ENCODE data around the gene NFASC. TPM values are rescaled to one million over a fixed set of nuclear protein-coding genes. Genes with fewer than 3 reads are reported as not detected.

The NFASC gene
- total and polyA plus RNA-seq, 2 experiments from 2014 or later = 0.75 to 2.2 TPM

- Histone ChIP-seq H3K4me2 (no peak overlapping the region), H4K20me1 (ENCODE audit: insufficient read depth, poor library complexity, severe bottlenecking) (no peaks in the 10 kb centered on the region), H3K27ac (no peak overlapping the region), H3K79me2 (no peaks in the 10 kb centered on the region), H3K27me3 (no peaks in the 10 kb centered on the region), H3K9me2 (replicated peaks; ENCODE audit: insufficient read depth) (no peaks in the 10 kb centered on the region), H3K9me3 (ENCODE audit: low read depth) (no peaks in the 10 kb centered on the region), H2AFZ (no peak overlapping the region), H3K4me1 (ENCODE audit: insufficient read depth) (no peaks in the 10 kb centered on the region), H3K4me3 (no peak overlapping the region), H3K36me3 (replicated peaks; ENCODE audit: insufficient read depth, low read depth) (no peaks in the 10 kb centered on the region)
- 94% methylated on average over 41 of the region's 42 CpGs for WGBS (ENCODE audit: low lambda C conversion rate, missing lambda C conversion rate)
- no peak for DNase-seq (ENCODE audit: low spot score)
- TF ChIP-seq CTCF (IDR thresholded peaks at IDR 0.05; ENCODE audit: poor library complexity) (no peak), EZH2 (IDR thresholded peaks at IDR 0.05; ENCODE audit: borderline replicate concordance) (no peak), EZH2phosphoT487 (IDR thresholded peaks at IDR 0.05; ENCODE audit: low read depth, severe bottlenecking, unreplicated experiment) (no peak)
Measured at GRCh38 chr1:205069371-205070125, 198.9 kb downstream of the NFASC start.

- Histone ChIP-seq H3K9me3 (ENCODE audit: low read depth) (no peaks in the 10 kb centered on the region), H3K4me3 (no peak overlapping the region), H3K27me3 (no peaks in the 10 kb centered on the region), H4K20me1 (ENCODE audit: insufficient read depth, poor library complexity, severe bottlenecking) (no peaks in the 10 kb centered on the region), H3K79me2 (no peaks in the 10 kb centered on the region), H3K4me2 (no peak overlapping the region), H3K4me1 (ENCODE audit: insufficient read depth) (no peaks in the 10 kb centered on the region), H2AFZ (no peak overlapping the region), H3K36me3 (replicated peaks; ENCODE audit: insufficient read depth, low read depth) (no peaks in the 10 kb centered on the region), H3K27ac (no peak overlapping the region), H3K9me2 (replicated peaks; ENCODE audit: insufficient read depth) (no peaks in the 10 kb centered on the region)
- TF ChIP-seq CTCF (IDR thresholded peaks at IDR 0.05; ENCODE audit: poor library complexity) (no peak), EZH2phosphoT487 (IDR thresholded peaks at IDR 0.05; ENCODE audit: low read depth, severe bottlenecking, unreplicated experiment) (no peak), EZH2 (IDR thresholded peaks at IDR 0.05; ENCODE audit: borderline replicate concordance) (no peak)
- WGBS (ENCODE audit: low lambda C conversion rate, missing lambda C conversion rate) = 100% methylated on average over 2 of the region's 2 CpGs
- DNase-seq (ENCODE audit: low spot score) = no peak
Measured at GRCh38 chr1:205071028-205071409, 200.4 kb downstream of the NFASC start.

GRCh38 chr1:205071801-205072200 lies 201.1 kb downstream of the NFASC start:
- WGBS (ENCODE audit: low lambda C conversion rate, missing lambda C conversion rate) = 85% methylated on average over 12 of the region's 12 CpGs
- Histone ChIP-seq H3K27me3 (no peaks in the 10 kb centered on the region), H4K20me1 (ENCODE audit: insufficient read depth, poor library complexity, severe bottlenecking) (no peaks in the 10 kb centered on the region)

More at GRCh38 chr1:205071801-205072200, 201.1 kb downstream of the NFASC start:
- DNase-seq (ENCODE audit: low spot score) = no peak
- Histone ChIP-seq H3K36me3 (replicated peaks; ENCODE audit: insufficient read depth, low read depth) (no peaks in the 10 kb centered on the region), H3K9me2 (replicated peaks; ENCODE audit: insufficient read depth) (no peaks in the 10 kb centered on the region), H3K27ac (no peak overlapping the region), H2AFZ (no peak overlapping the region), H3K4me1 (ENCODE audit: insufficient read depth) (no peaks in the 10 kb centered on the region), H3K9me3 (ENCODE audit: low read depth) (no peaks in the 10 kb centered on the region), H3K4me2 (no peak overlapping the region), H3K79me2 (no peaks in the 10 kb centered on the region), H3K4me3 (no peak overlapping the region)
- TF ChIP-seq EZH2phosphoT487 (IDR thresholded peaks at IDR 0.05; ENCODE audit: low read depth, severe bottlenecking, unreplicated experiment) = no peak
- TF ChIP-seq CTCF (IDR thresholded peaks at IDR 0.05; ENCODE audit: poor library complexity) = no peak
- TF ChIP-seq EZH2 (IDR thresholded peaks at IDR 0.05; ENCODE audit: borderline replicate concordance) = no peak

Data from hepatocyte (in vitro differentiated cells).